GM19324 (cell line): ENCODE measurements around the gene EEPD1.
"Not testable (repeated sequence)": the region's sequence is repeated elsewhere in the genome, so short reads cannot be mapped to it uniquely, and the experiment has no call there.

Experiments
- ATAC-seq: cut with Tn5 transposase; IDR thresholded peaks from one replicate; pipeline ENCODE4 v1.9.1; 2021; ENCODE audit warnings: mild to moderate bottlenecking, moderate library complexity; ENCODE audit not compliant: unreplicated experiment, low FRiP score

The EEPD1 gene

DNA sequence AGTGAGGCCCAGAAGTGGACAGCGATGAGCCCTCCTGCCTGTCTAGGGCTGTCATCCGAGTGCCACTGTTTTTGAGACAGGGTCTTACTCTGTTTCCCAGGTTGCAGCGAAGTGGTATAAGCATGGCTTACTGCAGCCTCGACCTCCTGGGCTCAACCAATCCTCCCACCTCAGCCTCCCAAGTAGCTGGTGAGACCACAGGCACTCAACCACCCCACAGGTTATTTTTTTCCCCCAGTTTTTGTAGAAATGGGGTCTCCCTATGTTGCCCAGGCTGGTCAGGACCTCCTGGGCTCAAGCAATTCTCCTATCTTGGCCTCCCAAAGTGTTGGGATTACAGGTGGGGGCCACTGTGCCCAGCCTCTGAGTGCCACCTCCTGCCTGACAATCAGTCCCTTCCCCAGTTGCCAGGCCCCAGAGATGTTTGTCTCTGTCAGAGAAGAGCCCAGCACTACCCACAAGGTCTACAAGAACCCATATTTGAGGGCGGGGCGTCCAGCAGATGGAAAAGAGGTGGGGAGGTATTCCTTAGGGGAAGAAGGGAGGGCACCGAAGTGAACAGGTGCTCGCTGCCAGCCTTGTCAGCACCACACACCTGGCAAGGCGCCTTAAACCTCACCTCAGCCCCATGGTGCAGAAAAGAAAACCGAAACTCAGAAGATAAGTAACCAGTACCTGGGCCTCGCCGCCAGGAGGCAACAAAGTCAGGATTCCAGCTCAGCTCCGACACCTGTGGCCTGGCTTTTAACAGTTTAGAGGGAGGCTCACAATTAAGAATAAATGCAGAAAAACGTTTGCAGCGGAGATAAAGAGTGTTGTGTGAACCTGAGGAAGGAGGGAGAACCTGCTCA lies 159.2 kb downstream of the EEPD1 start:
- no peak for ATAC-seq

DNA sequence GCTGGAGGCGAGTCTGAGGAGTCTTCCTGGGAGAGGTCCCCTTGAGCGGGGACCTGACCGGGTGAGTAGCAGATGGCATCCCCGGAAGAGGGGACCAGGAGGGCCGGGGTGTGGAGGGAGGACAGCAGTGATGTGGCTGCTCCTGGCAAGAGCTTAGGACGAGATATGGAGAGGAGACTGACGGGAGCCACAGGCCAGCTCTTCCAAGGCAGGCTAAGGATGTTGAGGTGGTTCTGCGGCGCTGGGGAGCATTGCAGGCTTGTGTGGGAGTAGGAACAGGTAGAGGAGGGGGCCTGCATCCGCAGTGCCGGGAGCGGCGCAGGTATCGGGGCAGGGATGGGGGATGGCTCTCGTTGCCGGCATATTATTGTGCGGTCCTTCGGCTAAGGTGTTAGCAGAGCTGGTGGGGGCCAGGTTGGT lies 159.9 kb downstream of the EEPD1 start:
- no peak for ATAC-seq

DNA sequence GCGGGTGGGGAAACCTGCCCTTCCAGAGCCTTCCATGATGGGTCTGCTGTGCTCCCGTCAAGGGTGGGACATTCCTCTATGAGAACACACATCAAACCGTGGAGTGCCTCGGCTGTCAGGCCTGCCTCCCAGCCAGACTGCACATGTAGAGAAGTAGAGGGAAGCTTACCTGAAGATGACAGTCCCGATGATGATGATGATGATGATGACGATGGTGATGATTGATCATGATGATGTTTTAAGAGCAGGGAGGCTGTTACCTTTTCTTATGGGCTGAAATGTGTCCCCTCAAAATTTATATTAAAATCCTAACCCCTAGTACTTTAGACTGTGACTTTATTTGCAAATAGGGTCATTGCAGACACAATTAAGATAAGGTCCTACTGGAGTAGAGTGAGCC lies 160.6 kb downstream of the EEPD1 start:
- ATAC-seq, result no peak

DNA sequence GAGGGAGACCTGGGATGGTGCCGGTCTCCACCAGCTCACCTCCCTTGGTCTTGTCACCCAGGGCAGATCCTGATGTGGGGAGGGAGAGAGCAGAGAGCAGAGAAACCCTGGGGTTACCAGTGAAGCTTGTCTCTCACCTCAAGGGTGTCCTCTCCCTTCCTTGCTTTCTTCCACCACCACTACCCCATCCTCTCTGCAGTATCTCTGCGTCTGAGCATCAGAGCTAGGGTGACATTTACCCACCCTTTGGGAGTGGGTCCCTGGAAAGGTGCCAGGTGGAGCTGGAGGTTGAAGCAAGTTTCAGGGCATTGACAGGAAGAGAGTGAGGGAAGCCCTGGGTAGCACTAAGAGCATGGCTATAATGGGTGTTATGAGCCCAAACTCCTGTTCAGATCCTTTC lies 161.4 kb downstream of the EEPD1 start:
- ATAC-seq, result no peak

DNA sequence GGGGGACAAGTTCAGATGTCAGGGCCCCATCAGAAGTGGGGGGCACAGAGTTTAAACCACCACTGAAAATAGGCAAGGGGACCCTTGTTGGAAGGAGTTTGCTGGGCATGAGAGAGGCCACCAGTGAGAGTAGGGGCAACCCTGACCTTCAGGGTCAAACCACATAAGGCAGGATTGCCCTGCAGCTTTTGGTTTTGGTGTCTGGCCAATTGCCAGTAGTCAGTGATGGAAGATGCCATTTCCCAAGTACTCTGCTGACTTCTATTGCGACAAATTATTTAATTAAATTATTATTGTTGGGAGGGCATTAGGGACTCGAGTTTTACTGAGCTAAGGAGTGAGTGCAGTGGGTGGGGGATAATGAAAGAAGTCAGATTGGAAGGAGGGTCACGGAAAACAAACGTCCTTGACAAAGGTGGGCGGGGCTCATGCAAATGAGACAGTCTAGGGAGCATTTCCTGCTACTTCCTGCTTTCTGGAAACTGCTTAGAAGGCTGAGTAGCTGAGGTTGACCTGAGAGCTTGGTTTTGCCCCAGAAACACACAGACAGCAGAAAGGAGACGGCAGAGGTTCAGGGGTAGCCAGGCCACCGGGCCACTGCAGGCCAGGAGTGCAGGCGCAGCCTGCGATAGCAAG lies 162.4 kb downstream of the EEPD1 start:
- no peak for ATAC-seq

DNA sequence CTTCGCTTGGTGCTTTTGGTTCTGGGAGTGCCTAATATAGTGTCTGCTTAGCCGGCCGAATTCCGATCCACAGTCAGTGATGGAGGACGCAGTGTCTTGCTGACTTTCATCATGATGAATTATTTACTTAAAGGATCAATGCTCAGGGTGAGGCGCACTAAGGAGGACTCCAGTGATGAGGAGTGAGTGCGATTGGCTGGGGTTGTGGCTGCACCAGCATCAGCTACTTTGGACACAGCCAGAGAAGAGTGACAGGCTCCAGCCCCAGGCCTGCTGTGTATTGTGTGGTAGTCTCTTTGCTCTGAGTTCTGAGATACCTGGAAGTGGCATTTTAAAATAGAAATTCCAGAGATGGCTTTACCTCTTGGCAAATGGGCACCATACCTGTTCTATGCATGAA lies 163.3 kb downstream of the EEPD1 start:
- no peak for ATAC-seq

DNA sequence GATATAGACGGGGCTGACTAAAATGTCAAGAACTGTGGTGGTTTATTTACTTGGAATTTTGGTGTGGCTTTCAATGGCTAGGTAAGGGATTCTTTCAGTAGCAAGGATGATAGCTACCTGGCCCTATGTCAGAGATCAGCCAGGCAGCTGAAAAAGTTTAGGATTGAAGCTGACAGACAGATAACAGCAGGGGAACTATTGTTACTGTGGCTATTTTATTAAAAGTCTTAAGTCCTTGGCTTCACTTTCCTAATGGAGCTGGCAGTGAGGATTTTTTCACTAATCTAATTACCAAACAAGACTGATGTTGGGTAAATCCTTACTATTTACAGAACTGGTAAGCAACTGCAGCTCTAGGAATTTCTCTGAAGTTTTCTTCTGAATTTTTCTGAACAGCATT lies 164.2 kb downstream of the EEPD1 start:
- ATAC-seq, result no peak

DNA sequence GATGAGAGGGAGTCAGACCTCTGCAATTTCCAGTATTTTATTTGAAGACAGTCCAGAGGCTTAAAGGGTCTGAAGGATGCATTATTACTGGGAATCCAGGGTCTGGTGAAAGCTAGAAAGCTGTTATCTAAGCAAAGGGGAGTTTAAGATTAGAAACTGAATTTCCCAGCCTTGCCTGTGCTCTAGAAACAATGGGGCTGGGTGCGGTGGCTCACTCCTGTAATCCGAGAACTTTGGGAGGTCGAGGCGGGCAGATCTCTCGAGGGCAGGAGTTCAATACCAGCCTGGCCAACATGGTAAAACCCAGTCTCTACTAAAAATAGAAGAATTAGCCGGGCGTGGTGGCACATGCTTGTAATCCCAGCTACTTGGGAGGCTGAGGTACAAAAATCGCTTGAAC lies 165.1 kb downstream of the EEPD1 start:
- ATAC-seq, result no peak

DNA sequence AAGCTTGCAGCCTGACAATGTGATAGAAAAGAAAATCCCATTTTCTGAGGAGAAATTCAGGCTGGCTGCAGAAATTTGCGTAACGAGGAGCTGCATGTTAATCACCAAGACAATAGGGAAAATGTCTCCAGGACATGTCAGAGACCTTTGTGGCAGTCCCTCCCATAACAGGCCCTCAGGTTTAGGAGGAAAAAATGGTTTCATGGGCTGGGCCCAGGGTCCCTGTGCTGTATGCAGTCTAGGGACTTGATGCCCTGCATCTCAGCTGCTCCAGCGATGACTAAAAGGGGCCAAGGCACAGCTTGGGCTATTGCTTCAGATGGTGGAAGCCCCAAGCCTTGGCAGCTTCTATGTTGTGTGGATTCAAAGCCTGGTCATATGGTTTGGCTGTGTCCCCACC lies 168.2 kb downstream of the EEPD1 start:
- ATAC-seq, result not testable (repeated sequence)

DNA sequence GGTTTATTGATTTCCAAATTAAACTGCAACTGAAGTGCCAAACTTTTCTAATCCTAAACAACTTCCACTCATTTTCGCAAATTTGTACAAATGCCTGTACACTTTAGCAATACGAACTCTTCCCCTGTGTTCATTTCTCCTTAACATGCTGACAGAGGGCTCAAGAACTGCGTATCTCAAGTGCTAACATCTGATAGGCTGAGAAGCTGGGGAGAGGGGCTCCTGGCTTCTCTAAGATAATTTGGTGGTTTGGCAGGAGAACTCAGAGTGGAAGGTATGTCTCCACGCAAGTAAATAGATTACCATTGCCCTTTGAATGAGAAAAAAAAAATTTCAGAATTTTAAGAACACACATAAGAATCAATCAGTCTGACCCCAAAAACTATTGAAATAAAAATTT lies 183.3 kb downstream of the EEPD1 start:
- ATAC-seq, result no peak

DNA sequence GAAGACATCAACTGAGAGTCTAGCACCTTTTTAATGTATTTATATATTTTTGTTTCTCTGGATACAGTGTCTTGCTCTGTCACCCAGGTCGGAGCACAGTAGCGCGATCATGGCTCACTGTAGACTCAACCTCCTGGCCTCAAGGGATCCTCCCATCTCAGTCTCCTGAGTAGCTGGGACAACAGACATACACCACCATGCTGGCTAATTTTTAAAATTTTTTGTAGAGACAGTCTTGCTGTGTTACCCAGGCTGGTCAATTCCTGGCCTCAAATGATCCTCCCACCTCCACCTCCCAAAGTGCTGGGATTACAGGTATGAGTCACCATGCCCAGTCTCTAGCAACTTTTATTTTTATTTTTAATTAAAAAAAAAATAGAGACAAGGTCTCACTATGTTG lies 185.2 kb downstream of the EEPD1 start:
- no peak for ATAC-seq

DNA sequence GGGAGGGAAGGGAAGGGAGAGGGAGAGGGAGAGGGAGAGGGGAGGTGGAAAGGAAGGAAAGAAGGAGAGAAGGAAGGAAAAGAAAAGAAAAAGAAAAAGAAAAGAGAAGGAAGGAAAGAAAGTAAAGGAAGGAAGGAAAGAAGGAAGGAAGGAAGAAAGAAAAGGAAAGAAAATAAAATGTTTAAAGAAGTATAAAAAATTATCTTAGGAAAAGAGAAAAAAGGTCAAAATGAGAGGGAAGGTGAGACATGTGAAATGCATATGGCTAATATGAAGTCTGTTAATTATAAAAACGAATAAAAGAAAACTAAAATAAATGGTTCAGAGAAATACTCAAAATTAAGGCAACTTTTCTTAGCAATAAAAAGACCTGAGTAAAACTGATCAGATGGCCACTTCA lies 190.5 kb downstream of the EEPD1 start:
- no peak for ATAC-seq

DNA sequence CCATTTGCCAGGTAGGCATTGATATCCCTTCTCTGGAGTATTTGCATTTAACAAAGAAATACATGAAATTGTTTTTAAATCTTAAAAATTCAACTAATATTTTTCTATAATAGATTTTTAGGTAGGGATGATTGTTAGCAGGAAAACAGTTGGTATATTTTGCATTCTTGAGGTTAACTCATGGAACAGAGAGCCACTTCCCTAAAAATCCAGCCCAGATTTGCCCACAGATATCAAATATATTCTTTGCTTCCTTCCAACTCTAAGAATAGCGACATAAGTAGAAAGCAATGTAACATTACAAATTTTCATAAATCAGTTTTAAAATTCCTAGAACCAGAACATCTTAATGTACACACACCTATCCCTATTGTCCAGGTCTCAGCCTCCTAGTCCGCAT lies 191.6 kb downstream of the EEPD1 start:
- no peak for ATAC-seq

DNA sequence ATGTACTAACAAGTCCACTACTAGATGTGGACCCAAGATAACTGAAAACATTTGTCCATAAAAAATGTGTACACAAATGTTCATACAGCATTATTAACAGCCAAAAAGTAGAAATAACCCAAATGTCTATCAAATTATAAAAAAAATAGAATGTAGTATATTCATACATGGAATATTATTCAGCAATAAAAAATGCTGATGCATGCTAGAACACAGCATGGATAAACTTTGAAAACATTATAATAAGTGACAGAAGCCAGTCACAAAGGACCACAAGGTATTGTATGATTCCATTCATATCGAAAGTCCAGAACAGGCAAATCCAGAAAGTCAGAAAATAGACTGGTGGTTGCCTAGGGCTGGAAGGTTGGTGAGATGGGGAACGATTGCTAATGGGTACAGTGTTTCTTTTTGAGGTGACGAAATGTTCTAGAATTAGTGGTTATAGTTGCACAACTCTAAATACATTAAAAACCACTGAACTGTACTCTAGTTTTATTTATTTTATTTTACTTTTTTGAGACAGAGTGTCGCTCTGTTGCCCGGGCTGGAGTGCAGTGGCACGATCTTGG lies 193.3 kb downstream of the EEPD1 start:
- no peak for ATAC-seq

DNA sequence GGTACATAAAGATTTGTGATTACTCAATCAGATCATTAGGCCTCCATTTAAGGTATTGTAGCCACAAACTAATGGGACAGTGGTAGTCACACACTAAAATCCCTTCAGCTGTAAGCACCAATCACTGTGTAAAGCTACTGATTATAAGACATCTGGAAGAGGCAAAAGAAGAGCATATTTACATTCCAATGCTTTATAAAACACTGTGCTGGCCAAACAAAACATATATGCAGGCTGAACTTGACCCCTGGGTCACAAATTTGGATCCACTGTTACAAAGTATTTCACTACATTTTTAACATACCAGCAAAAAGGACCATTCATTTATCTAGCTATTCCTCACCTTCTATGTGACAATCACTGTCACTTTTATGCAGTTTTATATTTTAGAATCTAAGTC lies 195.2 kb downstream of the EEPD1 start:
- no peak for ATAC-seq

DNA sequence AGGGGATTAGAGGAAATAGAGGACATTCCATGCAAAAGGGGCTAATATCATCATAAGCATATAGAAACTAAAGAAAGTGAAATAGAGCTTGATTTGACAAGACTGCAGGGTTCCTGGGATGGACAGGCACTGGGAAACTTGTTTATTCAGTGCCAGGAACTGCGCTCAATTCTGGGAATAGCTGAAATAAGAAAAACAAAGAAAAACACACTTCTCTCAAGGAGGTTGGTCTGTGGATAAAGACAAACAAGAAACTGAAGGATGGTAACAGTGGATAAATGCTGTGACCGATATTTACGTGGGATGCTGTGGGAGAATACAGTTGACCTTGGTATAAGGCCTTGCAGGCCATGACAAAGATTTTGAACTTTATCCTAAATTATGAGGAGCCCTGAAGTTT lies 195.7 kb downstream of the EEPD1 start:
- no peak for ATAC-seq

DNA sequence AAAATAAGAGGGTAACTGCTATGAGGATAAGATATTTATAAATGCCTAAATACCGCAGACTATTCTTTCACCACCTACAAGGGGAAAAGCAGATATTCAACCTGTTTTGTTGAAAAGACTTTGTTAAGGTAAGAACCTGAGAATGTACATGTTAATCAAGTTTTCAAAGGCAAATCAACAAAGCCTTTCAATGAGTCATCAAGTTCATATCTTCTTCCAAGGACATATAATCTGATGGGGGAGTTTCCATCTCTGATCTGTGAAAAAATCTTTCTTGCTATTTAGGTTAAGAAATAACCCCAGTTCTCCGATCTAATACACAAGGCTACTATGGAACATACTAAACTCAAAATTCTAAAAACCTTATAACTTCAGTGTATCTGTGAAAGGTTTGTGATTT lies 196.6 kb downstream of the EEPD1 start:
- no peak for ATAC-seq
